H1 (cell line): Measurements from ENCODE around the gene PMFBP1. TPM values are rescaled to one million over a fixed set of nuclear protein-coding genes. Genes with fewer than 3 reads are reported as not detected.

Experiments
- CTCF ChIA-PET: fragments of 300-600 bp; sonication (Branson Sonifier 250); formaldehyde crosslinking; loops from one replicate; lab custom pipeline; 2021; ENCODE audit not compliant: partially characterized antibody; lab: Charles Lee
- POLR2A ChIA-PET: fragments of 300-600 bp; sonication (Branson Sonifier 250); formaldehyde crosslinking; loops from one replicate; lab custom pipeline; 2021; ENCODE audit warnings: inconsistent platforms; ENCODE audit not compliant: partially characterized antibody; lab: Charles Lee
- DNase-seq, 2 experiments: peaks; one replicate each; pipeline versions ENCODE4 v3.0.0 to v3.0.0-alpha.2; 2010 to 2022; ENCODE audit warnings: low spot score in 2 of 2, low read depth in 1 of 2, mixed read lengths in 1 of 2
- FAIRE-seq: peaks from 2 replicates; lab custom pipeline; 2011; peaks lifted over from hg19 to GRCh38; lab: Jason Lieb, UNC
- H2AFZ ChIP-seq: 2 replicates; pipeline ENCODE4 v1.8.1; 2012; ENCODE audit warnings: low read length, inconsistent platforms
- H2AK5ac ChIP-seq: 2 replicates; pipeline ENCODE4 v1.6.1; 2013; ENCODE audit warnings: low read depth, low read length
- H2BK120ac ChIP-seq: replicated peaks from 2 replicates; pipeline ENCODE3; 2013; ENCODE audit warnings: low read depth, low read length, inconsistent platforms
- H2BK12ac ChIP-seq: 2 replicates; pipeline ENCODE4 v1.6.1; 2013; ENCODE audit warnings: low read depth, low read length
- H2BK15ac ChIP-seq: 2 replicates; pipeline ENCODE4 v1.6.1; 2013; ENCODE audit warnings: low read length
- H2BK20ac ChIP-seq: 2 replicates; pipeline ENCODE4 v1.6.1; 2013; ENCODE audit warnings: low read length
- H2BK5ac ChIP-seq: 2 replicates; pipeline ENCODE4 v1.6.1; 2013; ENCODE audit warnings: low read depth, low read length
- H3K14ac ChIP-seq: 2 replicates; pipeline ENCODE4 v1.6.1; 2013; ENCODE audit warnings: inconsistent platforms; ENCODE audit not compliant: insufficient read length
- H3K18ac ChIP-seq: 2 replicates; pipeline ENCODE4 v1.6.1; 2013; ENCODE audit warnings: low read length; ENCODE audit errors: extremely low read depth
- H3K23ac ChIP-seq: 2 replicates; pipeline ENCODE4 v1.6.1; 2013; ENCODE audit warnings: inconsistent platforms; ENCODE audit not compliant: insufficient read length
- H3K23me2 ChIP-seq: 2 replicates; pipeline ENCODE4 v1.6.1; 2013; ENCODE audit warnings: low read depth, low read length
- H3K27ac ChIP-seq: 2 replicates; pipeline ENCODE4 v1.6.1; 2011; ENCODE audit warnings: low read depth, low read length, inconsistent platforms
- H3K27me3 ChIP-seq, 4 experiments: replicated peaks in 1 of 4; 1 replicate in 1 of 4; 2 replicates in 3 of 4; pipeline versions ENCODE4 v1.6.1 to v1.8.1; 2011 to 2013; ENCODE audit warnings: low read length in 3 of 4, mild to moderate bottlenecking in 3 of 4, inconsistent platforms in 2 of 4, mixed read lengths in 2 of 4, moderate library complexity in 1 of 4; ENCODE audit not compliant: control insufficient read depth in 3 of 4, insufficient read depth in 3 of 4; ENCODE audit errors: extremely low read depth in 1 of 4
- H3K36me3 ChIP-seq, 4 experiments: 2 replicates each; pipeline versions ENCODE4 v1.6.1 to v1.8.1; 2011 to 2013; ENCODE audit warnings: mild to moderate bottlenecking in 4 of 4, low read length in 3 of 4, moderate library complexity in 2 of 4, control low read depth in 1 of 4, inconsistent platforms in 1 of 4; ENCODE audit not compliant: insufficient read depth in 4 of 4, control insufficient read depth in 2 of 4
- H3K4ac ChIP-seq: replicated peaks from 2 replicates; pipeline ENCODE3; 2013; ENCODE audit warnings: low read length, low read depth, mixed read lengths, inconsistent platforms; ENCODE audit not compliant: insufficient read length
- H3K4me1 ChIP-seq, 4 experiments: replicated peaks in 1 of 4; 1 replicate in 1 of 4; 2 replicates in 3 of 4; pipeline versions ENCODE4 v1.6.1 to v1.8.1; 2011 to 2013; ENCODE audit warnings: low read length in 3 of 4, inconsistent platforms in 2 of 4, mixed read lengths in 1 of 4; ENCODE audit not compliant: insufficient read depth in 4 of 4, control insufficient read depth in 3 of 4
- H3K4me2 ChIP-seq, 2 experiments: 2 replicates each; pipeline versions ENCODE4 v1.6.1 to v1.8.1; 2011 to 2013; ENCODE audit warnings: low read depth in 2 of 2, low read length in 2 of 2, control low read depth in 1 of 2, inconsistent platforms in 1 of 2, mild to moderate bottlenecking in 1 of 2; ENCODE audit not compliant: insufficient read depth in 1 of 2
- H3K4me3 ChIP-seq, 4 experiments: fragments of 200-600, 300-600 bp in 1 of 4; sonication (generic), shearing (Covaris generic), sonication (Bioruptor Twin) in 1 of 4; 2 replicates each; pipeline versions ENCODE4 v1.5.1 to v1.8.1; 2011 to 2016; ENCODE audit warnings: low read length in 4 of 4, low read depth in 3 of 4, control low read depth in 2 of 4, inconsistent platforms in 2 of 4, mild to moderate bottlenecking in 2 of 4, mixed read lengths in 1 of 4, moderate library complexity in 1 of 4; ENCODE audit not compliant: insufficient read depth in 2 of 4; ENCODE audit errors: extremely low read depth in 1 of 4
- H3K56ac ChIP-seq: replicated peaks from 2 replicates; pipeline ENCODE3; 2013; ENCODE audit warnings: low read depth, mild to moderate bottlenecking, mixed read lengths, low read length, inconsistent platforms; ENCODE audit not compliant: insufficient read length
- H3K79me1 ChIP-seq: 2 replicates; pipeline ENCODE4 v1.6.1; 2013; ENCODE audit warnings: low read depth, low read length, control low read depth
- H3K79me2 ChIP-seq, 2 experiments: 2 replicates each; pipeline versions ENCODE4 v1.6.1 to v1.8.1; 2012 to 2013; ENCODE audit warnings: low read length in 2 of 2, mild to moderate bottlenecking in 2 of 2, inconsistent platforms in 1 of 2; ENCODE audit not compliant: insufficient read depth in 2 of 2, control insufficient read depth in 1 of 2
- H3K9ac ChIP-seq, 4 experiments: replicated peaks in 1 of 4; 1 replicate in 1 of 4; 2 replicates in 3 of 4; pipeline versions ENCODE4 v1.6.1 to v1.8.1; 2011 to 2013; ENCODE audit warnings: low read depth in 3 of 4, low read length in 3 of 4, control low read depth in 2 of 4, mild to moderate bottlenecking in 2 of 4, moderate library complexity in 2 of 4, inconsistent platforms in 1 of 4; ENCODE audit errors: extremely low read depth in 1 of 4
- H3K9me3 ChIP-seq, 2 experiments: 2 replicates each; pipeline versions ENCODE4 v1.6.1 to v1.8.1; 2012 to 2013; ENCODE audit warnings: mild to moderate bottlenecking in 2 of 2, moderate library complexity in 2 of 2, control low read depth in 1 of 2, inconsistent platforms in 1 of 2, low read depth in 1 of 2, low read length in 1 of 2, mixed read lengths in 1 of 2; ENCODE audit not compliant: insufficient read depth in 2 of 2
- H4K20me1 ChIP-seq, 2 experiments: replicated peaks in 1 of 2; 2 replicates each; pipeline versions ENCODE3 to v1.8.1; 2011 to 2013; ENCODE audit warnings: inconsistent platforms in 2 of 2, low read length in 2 of 2, mild to moderate bottlenecking in 1 of 2; ENCODE audit not compliant: insufficient read depth in 2 of 2, control insufficient read depth in 1 of 2
- H4K5ac ChIP-seq: 2 replicates; pipeline ENCODE4 v1.6.1; 2013; ENCODE audit warnings: low read length, low read depth, mixed read lengths, inconsistent platforms; ENCODE audit not compliant: insufficient read length
- H4K8ac ChIP-seq: 2 replicates; pipeline ENCODE4 v1.8.0; 2013; ENCODE audit warnings: mild to moderate bottlenecking, moderate library complexity, low read length, inconsistent platforms; ENCODE audit not compliant: insufficient read depth; ENCODE audit errors: extremely low read depth
- H4K91ac ChIP-seq: replicated peaks from 2 replicates; pipeline ENCODE3; 2013; ENCODE audit warnings: low read length, mixed read lengths, inconsistent platforms; ENCODE audit not compliant: insufficient read length
- CTBP2 ChIP-seq: IDR thresholded peaks from 2 replicates; pipeline ENCODE4 v1.7.0; 2011; ENCODE audit warnings: borderline replicate concordance, mild to moderate bottlenecking, moderate library complexity, mixed read lengths, low read length; ENCODE audit not compliant: insufficient read depth, insufficient read length
- HDAC6 ChIP-seq: IDR thresholded peaks from one replicate; pipeline ENCODE4 v1.7.1; 2012; ENCODE audit warnings: low read depth, mild to moderate bottlenecking, inconsistent platforms, low read length, moderate library complexity
- MAFK ChIP-seq: IDR thresholded peaks from 2 replicates; pipeline ENCODE4 v1.6.1; 2012; ENCODE audit warnings: low read depth, mild to moderate bottlenecking, improper control_type of control experiment, low read length
- POLR2AphosphoS5 ChIP-seq: IDR thresholded peaks from 2 replicates; pipeline ENCODE4 v1.6.1; 2011; ENCODE audit warnings: low read depth, low read length
- RAD21 ChIP-seq, 2 experiments: IDR thresholded peaks in 1 of 2; conservative IDR thresholded peaks in 1 of 2; 2 replicates each; pipeline ENCODE4 v1.6.1; 2011; ENCODE audit warnings: low read depth in 2 of 2, low read length in 2 of 2, improper control_type of control experiment in 1 of 2, inconsistent platforms in 1 of 2, mild to moderate bottlenecking in 1 of 2, moderate library complexity in 1 of 2
- SIX5 ChIP-seq: IDR thresholded peaks from 2 replicates; pipeline ENCODE4 v1.6.1; 2011; ENCODE audit warnings: mild to moderate bottlenecking, low read depth, low read length
- SUZ12 ChIP-seq: fragments of 200-600 bp; sonication (generic); IDR thresholded peaks from 2 replicates; pipeline ENCODE4 v1.6.1; 2012; ENCODE audit warnings: mild to moderate bottlenecking, inconsistent platforms, low read length, moderate library complexity, mixed read lengths
- TCF12 ChIP-seq: IDR thresholded peaks from 2 replicates; pipeline ENCODE4 v1.6.1; 2011; ENCODE audit warnings: low read depth, mild to moderate bottlenecking, low read length
- WGBS, 2 experiments: shearing (Covaris generic) in 1 of 2; methylation state at CpG; one replicate each; pipeline versions ENCODE4 v1.1.6 to v1.1.7; 2013 to 2015; ENCODE audit warnings: low lambda C conversion rate in 2 of 2, mixed read lengths in 2 of 2, inconsistent platforms in 1 of 2, low coverage in 1 of 2, missing lambda C conversion rate in 1 of 2; ENCODE audit not compliant: insufficient replicate concordance in 2 of 2, insufficient coverage in 1 of 2, insufficient read length in 1 of 2; ENCODE audit errors: extremely low coverage in 1 of 2, missing lambda C conversion rate in 1 of 2; 5-methylcytosine and 5-hydroxymethylcytosine counted together
- polyA plus RNA-seq, 7 experiments: library from polyadenylated mRNA; depleted of rRNA in 3 of 7; stranded (reverse) in 5 of 7; unstranded in 2 of 7; fragments of >200 nt in 5 of 7; fragments of 200-250 nt in 2 of 7; gene quantifications; 1 replicate in 5 of 7; 2 replicates in 1 of 7; 4 replicates in 1 of 7; pipeline versions ENCODE4 v1.2.1 to v1.2.3, GENCODE V29; 2011 to 2013; ENCODE audit warnings: missing spikeins in 2 of 7, mixed read lengths in 2 of 7
- total RNA-seq: library from RNA; stranded (reverse); fragmentation: NEBNext Ultra II Directional; extraction: Animal tissue kit (Norgen Biotek cat#: 25700); gene quantifications from 2 replicates; pipeline ENCODE4 v1.2.1, GENCODE V29; 2021
- TF ChIP-seq, protein P1 (sequence below): IDR thresholded peaks from 2 replicates; pipeline ENCODE4 v1.6.1; 2012; ENCODE audit warnings: inconsistent platforms

PMFBP1 gene
- total and polyA plus RNA-seq, 2 of the 8 experiments (the other 6 are each of a cell fraction or from before 2014, with no cell fraction given): 0.32 to 1.6 TPM

DNA sequence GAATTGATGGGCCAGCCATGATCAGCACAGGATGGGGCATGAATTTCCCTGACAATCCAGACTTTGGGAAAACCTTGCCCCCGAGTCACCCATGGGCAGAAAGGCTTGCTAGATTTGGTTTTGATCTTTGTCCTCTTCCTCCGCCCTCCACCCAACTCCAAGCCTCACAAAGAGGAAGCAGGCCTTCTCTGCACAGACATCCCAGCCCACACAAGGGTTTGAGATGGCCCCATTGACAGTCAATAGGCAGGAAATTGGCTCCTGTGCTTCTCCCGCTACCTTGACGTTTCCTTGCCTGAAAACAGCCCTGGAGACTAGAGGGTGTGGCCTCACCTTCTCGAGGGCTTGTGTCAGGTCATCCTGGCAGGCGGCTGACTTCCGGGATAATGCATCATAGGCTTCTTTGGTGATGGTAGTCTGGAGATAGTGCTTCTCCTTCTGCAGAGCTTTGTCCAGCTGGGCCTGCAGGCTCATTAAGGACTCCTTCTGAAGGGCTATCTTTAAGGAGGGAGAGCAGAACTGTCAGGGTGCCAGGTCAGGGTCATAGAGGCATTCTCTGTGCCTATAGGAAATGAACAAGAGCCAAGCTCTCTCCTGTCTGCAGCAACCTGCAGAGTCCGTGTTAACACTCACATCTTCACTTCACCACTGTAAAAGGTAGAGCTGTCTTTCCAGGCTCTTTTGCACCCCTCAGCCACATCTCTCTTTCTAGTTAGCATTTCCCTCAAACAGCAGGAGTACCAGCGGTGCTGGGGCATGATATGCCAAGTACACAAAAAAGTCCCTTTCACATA, 46.1 kb downstream of the PMFBP1 start:
- FAIRE-seq (no peak), DNase-seq (no peak)
- Histone ChIP-seq H3K27me3 (no peaks in the 10 kb centered on the region), H3K4me2 (no peak overlapping the region), H3K18ac (no peak overlapping the region), H3K9me3 (no peaks in the 10 kb centered on the region), H3K79me1 (no peaks in the 10 kb centered on the region), H3K23me2 (no peaks in the 10 kb centered on the region), H3K4me1 (peaks cover 0 to 4% (median 0%) of the 10 kb centered on the region in 4 experiments; a peak in 3 of 7 replicates), H2BK120ac (no peak overlapping the region), H3K27ac (no peak overlapping the region), H3K79me2 (no peaks in the 10 kb centered on the region), H4K91ac (no peak overlapping the region), H3K36me3 (no peaks in the 10 kb centered on the region), H2AFZ (peak overlapping the region; percentile 91), H3K14ac (no peak overlapping the region), H4K5ac (no peak overlapping the region), H2BK20ac (peak overlapping the region; percentile 68; the same call in 1 of the 2 replicates), H2BK15ac (no peak overlapping the region; the same call in 1 of the 2 replicates), H3K4me3 (no peak overlapping the region), H3K4ac (no peak overlapping the region), H2BK5ac (peak overlapping the region; percentile 17; the same call in 1 of the 2 replicates), H3K9ac (no peak overlapping the region), H4K8ac (no peak overlapping the region), H2BK12ac (peak overlapping the region; percentile 9; the same call in 1 of the 2 replicates), H3K56ac (no peak overlapping the region), H4K20me1 (no peaks in the 10 kb centered on the region), H2AK5ac (no peak overlapping the region)
- POLR2A ChIA-PET: interaction anchor here (2.3 kb wide), 1 partner anchor 25 kb away, joined by 8 read pairs; no protein-coding TSS in a partner anchor
- CTCF ChIA-PET: interaction anchor here (0.7 to 4.2 kb wide), 25 partner anchors 9 to 1071 kb away, joined by 3 to 43 read pairs (median 5); no protein-coding TSS in a partner anchor
- WGBS, 2 experiments: 92% methylated on average over 9 of the region's 9 CpGs; no CpG with 5 or more reads in 1 of the 2 experiments
- TF ChIP-seq HDAC6 (no peak), POLR2AphosphoS5 (no peak), SUZ12 (no peak), CTBP2 (no peak), RAD21 (IDR thresholded peaks at IDR 0.05 in 1 of 2, conservative IDR thresholded peaks at IDR 0.05 in 1 of 2; ENCODE audit: low read depth in 2 of 2, low read length in 2 of 2) (no peak), SIX5 (no peak), MAFK (no peak), TCF12 (no peak)
- TF ChIP-seq, protein P1, sequence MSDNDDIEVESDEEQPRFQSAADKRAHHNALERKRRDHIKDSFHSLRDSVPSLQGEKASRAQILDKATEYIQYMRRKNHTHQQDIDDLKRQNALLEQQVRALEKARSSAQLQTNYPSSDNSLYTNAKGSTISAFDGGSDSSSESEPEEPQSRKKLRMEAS: no peak
- TF ChIP-seq, all 59 proteins: peak for 0
- H3K23ac ChIP-seq: no peak overlapping the region
